ENCODE results near the gene TMBIM6.

The TMBIM6 gene

DNA sequence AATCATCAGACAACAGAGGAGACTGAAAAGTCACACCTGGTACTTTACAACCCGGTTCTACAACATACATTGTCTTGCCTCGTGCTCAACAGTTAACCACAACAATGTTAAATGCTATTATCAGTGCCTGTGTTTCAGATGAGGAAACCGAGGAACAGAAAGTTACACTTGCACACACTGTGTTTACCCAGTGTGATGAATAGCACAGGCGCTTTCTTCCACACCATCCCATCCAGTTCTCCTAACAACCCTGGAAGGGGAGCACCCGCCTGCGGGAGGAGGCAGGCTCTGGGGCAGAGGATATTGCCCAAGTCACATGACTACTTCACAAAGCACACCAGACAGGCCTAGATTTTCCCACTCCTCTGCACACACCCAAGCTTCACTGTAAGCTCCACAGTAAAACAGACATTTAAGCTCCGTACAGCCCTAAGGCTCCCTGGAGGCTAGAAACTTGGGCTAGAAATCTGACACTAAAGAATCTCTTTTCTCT is 65.0 kb downstream of the TMBIM6 start:
- H3K4me3 ChIP-seq (ENCODE audit: low read length): no peak overlapping the region
- TF ChIP-seq, protein P1, sequence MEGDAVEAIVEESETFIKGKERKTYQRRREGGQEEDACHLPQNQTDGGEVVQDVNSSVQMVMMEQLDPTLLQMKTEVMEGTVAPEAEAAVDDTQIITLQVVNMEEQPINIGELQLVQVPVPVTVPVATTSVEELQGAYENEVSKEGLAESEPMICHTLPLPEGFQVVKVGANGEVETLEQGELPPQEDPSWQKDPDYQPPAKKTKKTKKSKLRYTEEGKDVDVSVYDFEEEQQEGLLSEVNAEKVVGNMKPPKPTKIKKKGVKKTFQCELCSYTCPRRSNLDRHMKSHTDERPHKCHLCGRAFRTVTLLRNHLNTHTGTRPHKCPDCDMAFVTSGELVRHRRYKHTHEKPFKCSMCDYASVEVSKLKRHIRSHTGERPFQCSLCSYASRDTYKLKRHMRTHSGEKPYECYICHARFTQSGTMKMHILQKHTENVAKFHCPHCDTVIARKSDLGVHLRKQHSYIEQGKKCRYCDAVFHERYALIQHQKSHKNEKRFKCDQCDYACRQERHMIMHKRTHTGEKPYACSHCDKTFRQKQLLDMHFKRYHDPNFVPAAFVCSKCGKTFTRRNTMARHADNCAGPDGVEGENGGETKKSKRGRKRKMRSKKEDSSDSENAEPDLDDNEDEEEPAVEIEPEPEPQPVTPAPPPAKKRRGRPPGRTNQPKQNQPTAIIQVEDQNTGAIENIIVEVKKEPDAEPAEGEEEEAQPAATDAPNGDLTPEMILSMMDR (IDR thresholded peaks at IDR 0.05; ENCODE audit: insufficient read depth, low read depth, low read length, missing control alignments): no peak
- no peak for DNase-seq (ENCODE audit: low read depth)

- no peak for DNase-seq (ENCODE audit: low read depth)
- TF ChIP-seq, protein P1 (IDR thresholded peaks at IDR 0.05; ENCODE audit: insufficient read depth, low read depth, low read length, missing control alignments): no peak
- no peak overlapping the region for H3K4me3 ChIP-seq (ENCODE audit: low read length)
Measured at GRCh38 chr12:49806877-49807276, 65.5 kb downstream of the TMBIM6 start.

GRCh38 chr12:49807991-49808580 is 66.7 kb downstream of the TMBIM6 start:
- DNase-seq (ENCODE audit: low read depth): no peak
- TF ChIP-seq, protein P1 (IDR thresholded peaks at IDR 0.05; ENCODE audit: insufficient read depth, low read depth, low read length, missing control alignments): no peak
- H3K4me3 ChIP-seq (ENCODE audit: low read length): no peak overlapping the region

DNA sequence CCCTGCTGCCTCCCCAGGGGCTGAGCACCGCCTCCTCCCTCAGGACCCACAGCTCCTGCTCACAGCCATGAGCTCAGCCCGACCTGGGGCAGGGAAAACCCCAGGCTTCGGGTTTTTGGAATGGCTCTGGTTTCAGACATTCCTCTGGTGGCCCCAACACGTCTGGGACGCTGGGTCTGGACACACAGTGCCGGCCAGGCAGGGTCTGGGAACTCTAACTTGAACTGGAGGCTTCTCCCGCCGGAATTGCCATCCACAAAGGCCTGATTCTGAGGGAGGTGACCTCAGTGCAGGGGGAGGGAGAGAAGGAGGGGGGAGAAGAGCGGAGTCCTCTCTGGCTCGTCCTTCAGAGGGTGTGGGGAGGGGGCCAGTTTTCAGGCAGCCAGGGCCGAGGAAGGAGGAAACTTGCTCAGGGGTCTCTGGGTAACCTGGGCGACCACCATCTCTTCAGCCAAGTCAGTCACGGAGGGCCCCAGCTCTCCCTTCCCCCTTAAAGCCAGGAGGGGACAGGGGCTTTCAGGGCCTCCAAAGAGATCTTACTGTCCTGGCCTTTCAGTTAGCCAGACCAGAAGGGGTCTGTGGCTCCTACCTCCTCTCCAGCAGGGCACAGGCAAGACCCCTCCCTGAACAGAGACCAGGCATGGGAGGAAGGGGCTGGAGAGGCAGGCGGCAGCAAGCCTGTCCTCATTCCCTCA is 67.5 kb downstream of the TMBIM6 start:
- no peak for DNase-seq (ENCODE audit: low read depth)
- TF ChIP-seq, protein P1 (IDR thresholded peaks at IDR 0.05; ENCODE audit: insufficient read depth, low read depth, low read length, missing control alignments): no peak

GRCh38 chr12:49809381-49809905 is 68.1 kb downstream of the TMBIM6 start:
- DNase-seq (ENCODE audit: low read depth): no peak
- TF ChIP-seq, protein P1 (IDR thresholded peaks at IDR 0.05; ENCODE audit: insufficient read depth, low read depth, low read length, missing control alignments): no peak

More for the DNA sequence above, 67.5 kb downstream of the TMBIM6 start:
- H3K4me3 ChIP-seq (ENCODE audit: low read length): no peak overlapping the region

DNA sequence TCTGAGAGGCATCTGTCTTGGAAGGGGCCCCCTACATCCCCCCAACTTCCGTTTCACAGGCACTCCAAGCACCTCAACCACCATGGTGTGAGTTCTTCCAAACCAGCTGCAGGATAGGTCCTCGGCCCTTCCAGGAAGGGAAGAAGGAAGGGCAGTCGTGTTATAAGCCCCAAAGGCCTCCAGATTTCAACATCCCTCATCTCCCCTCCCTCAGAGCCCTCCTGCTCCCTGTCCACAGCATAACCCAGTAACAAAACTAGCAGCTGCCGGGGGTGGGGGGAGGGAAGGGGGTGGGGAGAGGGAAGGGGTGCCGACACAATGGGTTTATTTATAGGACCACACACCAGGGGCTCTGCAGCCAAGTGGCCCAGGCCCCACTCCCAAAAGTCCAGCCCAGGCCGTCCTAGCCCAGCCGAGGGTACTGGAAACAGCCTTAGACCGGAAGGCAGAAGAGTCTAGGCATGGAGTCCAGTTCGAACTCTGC is 68.6 kb downstream of the TMBIM6 start:
- H3K4me3 ChIP-seq (ENCODE audit: low read length): no peak overlapping the region
- no peak for DNase-seq (ENCODE audit: low read depth)

More at GRCh38 chr12:49809381-49809905, 68.1 kb downstream of the TMBIM6 start:
- H3K4me3 ChIP-seq (ENCODE audit: low read length): no peak overlapping the region

More for the DNA sequence above, 68.6 kb downstream of the TMBIM6 start:
- TF ChIP-seq, protein P1 (IDR thresholded peaks at IDR 0.05; ENCODE audit: insufficient read depth, low read depth, low read length, missing control alignments): no peak
